AG08395 (cell line): ENCODE measurements around the gene MC4R.

Experiments used
- DNase-seq: peaks from one replicate; pipeline ENCODE4 v3.0.0; 2012; ENCODE audit warnings: mixed read lengths, low spot score

MC4R gene

GRCh38 chr18:60327880-60328279 lies 44.7 kb downstream of the MC4R start:
- DNase-seq: no peak

GRCh38 chr18:60322591-60322990 lies 50.0 kb downstream of the MC4R start:
- DNase-seq: no peak
